ENCODE results near the gene CUBN.

The CUBN gene

GRCh38 chr10:17129741-17130140, at the start of gene CUBN:
CUBN (minus strand) TSS chr10:17129811; CDS start chr10:17129765, 46 bp downstream.
- in situ Hi-C loops (cut with HindIII; ENCODE audit: low sequenced_read_pairs) = loop anchor here (10.0 kb wide), 1 partner anchor 275 kb away; no protein-coding TSS in a partner anchor

GRCh38 chr10:17179002-17179401, 49.4 kb upstream of the CUBN start:
- in situ Hi-C loops (cut with HindIII; ENCODE audit: low sequenced_read_pairs) = no loop called here

GRCh38 chr10:17178006-17178405, 48.4 kb upstream of the CUBN start:
- in situ Hi-C loops (cut with HindIII; ENCODE audit: low sequenced_read_pairs) = no loop called here

GRCh38 chr10:17177014-17177413, 47.4 kb upstream of the CUBN start:
- in situ Hi-C loops (cut with HindIII; ENCODE audit: low sequenced_read_pairs) = no loop called here

- in situ Hi-C loops (cut with HindIII; ENCODE audit: low sequenced_read_pairs) = no loop called here
Measured at GRCh38 chr10:17176091-17176490, 46.5 kb upstream of the CUBN start.

- in situ Hi-C loops (cut with HindIII; ENCODE audit: low sequenced_read_pairs) = no loop called here
Measured at GRCh38 chr10:17175551-17175950, 45.9 kb upstream of the CUBN start.

GRCh38 chr10:17174626-17175025, 45.0 kb upstream of the CUBN start:
- in situ Hi-C loops (cut with HindIII; ENCODE audit: low sequenced_read_pairs) = no loop called here

- in situ Hi-C loops (cut with HindIII; ENCODE audit: low sequenced_read_pairs) = no loop called here
Measured at GRCh38 chr10:17171141-17171641, 41.6 kb upstream of the CUBN start.

GRCh38 chr10:17169803-17170202, 40.2 kb upstream of the CUBN start:
- in situ Hi-C loops (cut with HindIII; ENCODE audit: low sequenced_read_pairs) = no loop called here

GRCh38 chr10:17166699-17167098, 37.1 kb upstream of the CUBN start:
- in situ Hi-C loops (cut with HindIII; ENCODE audit: low sequenced_read_pairs) = no loop called here

GRCh38 chr10:17162828-17163227, 33.2 kb upstream of the CUBN start:
- in situ Hi-C loops (cut with HindIII; ENCODE audit: low sequenced_read_pairs) = no loop called here

- in situ Hi-C loops (cut with HindIII; ENCODE audit: low sequenced_read_pairs) = no loop called here
Measured at GRCh38 chr10:17161775-17162174, 32.2 kb upstream of the CUBN start.

GRCh38 chr10:17157024-17157423, 27.4 kb upstream of the CUBN start:
- in situ Hi-C loops (cut with HindIII; ENCODE audit: low sequenced_read_pairs) = no loop called here

- in situ Hi-C loops (cut with HindIII; ENCODE audit: low sequenced_read_pairs) = no loop called here
Measured at GRCh38 chr10:17155826-17156225, 26.2 kb upstream of the CUBN start.

- in situ Hi-C loops (cut with HindIII; ENCODE audit: low sequenced_read_pairs) = no loop called here
Measured at GRCh38 chr10:17154116-17154515, 24.5 kb upstream of the CUBN start.

- in situ Hi-C loops (cut with HindIII; ENCODE audit: low sequenced_read_pairs) = no loop called here
Measured at GRCh38 chr10:17153321-17153720, 23.7 kb upstream of the CUBN start.

GRCh38 chr10:17151716-17152115, 22.1 kb upstream of the CUBN start:
- in situ Hi-C loops (cut with HindIII; ENCODE audit: low sequenced_read_pairs) = no loop called here

- in situ Hi-C loops (cut with HindIII; ENCODE audit: low sequenced_read_pairs) = no loop called here
Measured at GRCh38 chr10:17147884-17148489, 18.4 kb upstream of the CUBN start.

- in situ Hi-C loops (cut with HindIII; ENCODE audit: low sequenced_read_pairs) = no loop called here
Measured at GRCh38 chr10:17146892-17147291, 17.3 kb upstream of the CUBN start.

- in situ Hi-C loops (cut with HindIII; ENCODE audit: low sequenced_read_pairs) = no loop called here
Measured at GRCh38 chr10:17145239-17145638, 15.6 kb upstream of the CUBN start.

GRCh38 chr10:17144757-17145156, 15.1 kb upstream of the CUBN start:
- in situ Hi-C loops (cut with HindIII; ENCODE audit: low sequenced_read_pairs) = no loop called here

- in situ Hi-C loops (cut with HindIII; ENCODE audit: low sequenced_read_pairs) = no loop called here
Measured at GRCh38 chr10:17144032-17144431, 14.4 kb upstream of the CUBN start.

- in situ Hi-C loops (cut with HindIII; ENCODE audit: low sequenced_read_pairs) = no loop called here
Measured at GRCh38 chr10:17143055-17143690, 13.6 kb upstream of the CUBN start.
